B cell (primary cell): ENCODE measurements around the gene TMEM147. TPM values are rescaled to one million over a fixed set of nuclear protein-coding genes. Genes with fewer than 3 reads are reported as not detected.

Experiments
- ATAC-seq: fragments of 200-7000 bp; cut with Tn5 transposase; one replicate; pipeline ENCODE4 v1.10.0; 2021; ENCODE audit warnings: low read depth, mild to moderate bottlenecking, moderate number of reproducible peaks, moderate library complexity
- CTCF ChIA-PET: fragments of 350-600 bp; sonication (Branson Sonifier 250); formaldehyde crosslinking; loops from one replicate; lab custom pipeline; 2021; ENCODE audit warnings: antibody characterized with exemption, inconsistent platforms; lab: Charles Lee
- POLR2A ChIA-PET: fragments of 350-600 bp; sonication (Branson Sonifier 250); formaldehyde crosslinking; loops from one replicate; lab custom pipeline; 2021; ENCODE audit warnings: antibody characterized with exemption; lab: Charles Lee
- DNase-seq: peaks from one replicate; pipeline ENCODE4 v3.0.0; 2013
- H2AFZ ChIP-seq: 2 replicates; pipeline ENCODE4 v1.6.1; 2012; ENCODE audit warnings: mild to moderate bottlenecking, low read depth, low read length; ENCODE audit not compliant: insufficient read depth, poor library complexity, severe bottlenecking
- H3K27ac ChIP-seq, 2 donors: 1 replicate in 1 of 2; 2 replicates in 1 of 2; pipeline ENCODE4 v1.5.1; 2012 to 2013; ENCODE audit warnings: low read length in 2 of 2, mild to moderate bottlenecking in 2 of 2, moderate library complexity in 1 of 2
- H3K27me3 ChIP-seq, 4 experiments: fragments of 200-600 bp in 1 of 4; sonication (generic) in 1 of 4; replicated peaks in 1 of 4; 1 replicate in 2 of 4; 2 replicates in 2 of 4; pipeline versions ENCODE4 v1.6.1 to v1.7.0; 2013 to 2016; ENCODE audit warnings: low read length in 3 of 4, mild to moderate bottlenecking in 2 of 4, mixed read lengths in 1 of 4, moderate library complexity in 1 of 4; ENCODE audit not compliant: insufficient read depth in 4 of 4, control insufficient read depth in 3 of 4; ENCODE audit errors: control extremely low read depth in 1 of 4
- H3K36me3 ChIP-seq, 2 experiments: replicated peaks in 1 of 2; 1 replicate in 1 of 2; 2 replicates in 1 of 2; pipeline versions ENCODE4 v1.6.1 to v1.7.1; 2013; ENCODE audit warnings: low read length in 1 of 2; ENCODE audit not compliant: insufficient read depth in 2 of 2, control insufficient read depth in 1 of 2; ENCODE audit errors: control extremely low read depth in 1 of 2, extremely low read depth in 1 of 2
- H3K4me1 ChIP-seq, 2 donors: fragments of 200-600 bp in 1 of 2; sonication (generic) in 1 of 2; 1 replicate in 1 of 2; 2 replicates in 1 of 2; pipeline versions ENCODE4 v1.5.1 to v1.6.1; 2013 to 2017; ENCODE audit warnings: low read length in 2 of 2; ENCODE audit not compliant: control insufficient read depth in 2 of 2, insufficient read depth in 2 of 2
- H3K4me2 ChIP-seq: replicated peaks from 2 replicates; pipeline ENCODE3; 2012; ENCODE audit warnings: mild to moderate bottlenecking, low read depth, low read length; ENCODE audit not compliant: poor library complexity, severe bottlenecking
- H3K4me3 ChIP-seq, 5 experiments: fragments of 200-600 bp in 1 of 5; sonication (generic) in 1 of 5; 1 replicate in 3 of 5; 2 replicates in 2 of 5; pipeline versions ENCODE4 v1.5.1 to v1.7.0; 2011 to 2016; ENCODE audit warnings: low read length in 4 of 5, mild to moderate bottlenecking in 4 of 5, low read depth in 2 of 5, control low read depth in 1 of 5, moderate library complexity in 1 of 5; ENCODE audit not compliant: insufficient read depth in 1 of 5; ENCODE audit errors: control extremely low read depth in 1 of 5, extremely low read depth in 1 of 5
- H3K79me2 ChIP-seq: fragments of 200-600 bp; sonication (generic); one replicate; pipeline ENCODE4 v1.6.0; 2016; ENCODE audit warnings: low read length; ENCODE audit not compliant: control insufficient read depth, insufficient read depth
- H3K9ac ChIP-seq: fragments of 200-600 bp; sonication (generic); 2 replicates; pipeline ENCODE4 v1.6.1; 2017; ENCODE audit warnings: mild to moderate bottlenecking, low read length, moderate library complexity
- H3K9me3 ChIP-seq, 3 donors: one replicate each; pipeline versions ENCODE4 v1.6.1 to v1.7.1; 2013; ENCODE audit warnings: low read length in 2 of 3; ENCODE audit not compliant: control insufficient read depth in 2 of 3, insufficient read depth in 1 of 3; ENCODE audit errors: control extremely low read depth in 1 of 3
- H4K20me1 ChIP-seq: 2 replicates; pipeline ENCODE4 v1.6.0; 2012; ENCODE audit warnings: mild to moderate bottlenecking, low read length; ENCODE audit not compliant: insufficient read depth, control insufficient read depth, poor library complexity, severe bottlenecking
- H3K27ac Mint-ChIP-seq: one replicate; pipeline ENCODE4 v1.8.0; 2021; ENCODE audit warnings: mixed read lengths
- H3K27me3 Mint-ChIP-seq: one replicate; pipeline ENCODE4 v1.8.0; 2021; ENCODE audit warnings: mixed read lengths
- H3K4me1 Mint-ChIP-seq: one replicate; pipeline ENCODE4 v1.8.0; 2021; ENCODE audit warnings: mixed read lengths
- H3K4me3 Mint-ChIP-seq: one replicate; pipeline ENCODE4 v1.8.0; 2021; ENCODE audit warnings: mixed read lengths
- H3K9me3 Mint-ChIP-seq: one replicate; pipeline ENCODE4 v1.8.0; 2022; ENCODE audit warnings: mixed read lengths; ENCODE audit not compliant: insufficient read depth
- EZH2 ChIP-seq: IDR thresholded peaks from 2 replicates; pipeline ENCODE4 v1.6.1; 2012; ENCODE audit warnings: borderline replicate concordance, low read depth, mild to moderate bottlenecking, moderate library complexity, low read length; ENCODE audit not compliant: insufficient read depth, poor library complexity, severe bottlenecking
- WGBS: methylation state at CpG from one replicate; pipeline ENCODE4 v1.1.5; 2013; ENCODE audit warnings: missing lambda C conversion rate; ENCODE audit not compliant: insufficient coverage; 5-methylcytosine and 5-hydroxymethylcytosine counted together
- intact Hi-C: fragments of 100-400 bp; cut with micrococcal nuclease; formaldehyde crosslinking; loops from one replicate; pipeline ENCODE4 v1.10.0; 2022
- polyA plus RNA-seq: library from polyadenylated mRNA; depleted of rRNA; stranded (reverse); fragments of >200 nt; gene quantifications from 2 replicates; pipeline ENCODE4 v1.2.3, GENCODE V29; 2012
- total RNA-seq, 2 donors: library from RNA; stranded (reverse); fragments of 120-200 nt in 1 of 2; gene quantifications; 1 replicate in 1 of 2; 2 replicates in 1 of 2; pipeline versions ENCODE4 v1.2.3 to v1.2.4, GENCODE V29; 2013 to 2022
- TF ChIP-seq, protein P1 (sequence below): fragments of 200-600 bp; IDR thresholded peaks from one replicate; pipeline ENCODE4 v1.8.0; 2022; ENCODE audit warnings: antibody characterized with exemption, mild to moderate bottlenecking

Gene TMEM147
- total and polyA plus RNA-seq, 2 donors (not counting 1 experiment from before 2014, with no cell fraction given), result 39.8 to 68.9 TPM

DNA sequence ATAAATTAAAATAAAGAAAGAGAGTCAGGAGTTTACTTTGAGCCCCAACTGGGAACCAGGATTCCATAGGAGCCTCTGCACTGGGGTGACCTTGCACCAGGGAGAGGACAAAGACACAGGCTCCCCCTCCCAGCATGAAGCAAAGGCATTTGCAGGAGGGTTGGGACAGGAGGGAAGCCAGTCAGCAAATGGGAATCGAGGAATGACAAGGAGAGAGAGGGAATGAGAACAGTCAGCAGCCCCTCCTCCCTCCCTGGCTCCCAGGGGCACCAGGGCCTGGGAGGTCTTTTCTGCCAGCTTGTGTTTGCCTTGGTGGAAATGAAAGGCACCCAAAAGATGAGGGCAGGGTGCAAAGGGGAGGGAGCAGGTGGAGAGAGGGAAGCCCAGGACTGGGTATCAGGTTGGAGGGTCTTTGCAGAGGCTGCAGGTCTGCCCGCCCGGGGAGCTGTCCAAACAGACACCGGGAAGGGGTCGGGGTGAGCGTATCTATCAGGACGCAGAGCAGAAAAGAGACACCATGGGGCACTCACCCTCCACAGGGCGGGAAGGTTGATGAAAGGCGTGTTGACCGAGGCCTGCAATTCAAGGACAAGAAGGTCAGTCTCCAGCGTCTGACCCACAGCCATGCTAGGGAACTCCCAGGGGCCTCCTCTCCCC, 21.1 kb upstream of the TMEM147 start:
- intact Hi-C loops, result no loop called here
- H3K27ac Mint-ChIP-seq, result no peak overlapping the region
- H3K27me3 Mint-ChIP-seq, result peaks cover 41% of the 10 kb centered on the region
- H3K4me3 Mint-ChIP-seq, result no peak overlapping the region
- TF ChIP-seq, protein P1, sequence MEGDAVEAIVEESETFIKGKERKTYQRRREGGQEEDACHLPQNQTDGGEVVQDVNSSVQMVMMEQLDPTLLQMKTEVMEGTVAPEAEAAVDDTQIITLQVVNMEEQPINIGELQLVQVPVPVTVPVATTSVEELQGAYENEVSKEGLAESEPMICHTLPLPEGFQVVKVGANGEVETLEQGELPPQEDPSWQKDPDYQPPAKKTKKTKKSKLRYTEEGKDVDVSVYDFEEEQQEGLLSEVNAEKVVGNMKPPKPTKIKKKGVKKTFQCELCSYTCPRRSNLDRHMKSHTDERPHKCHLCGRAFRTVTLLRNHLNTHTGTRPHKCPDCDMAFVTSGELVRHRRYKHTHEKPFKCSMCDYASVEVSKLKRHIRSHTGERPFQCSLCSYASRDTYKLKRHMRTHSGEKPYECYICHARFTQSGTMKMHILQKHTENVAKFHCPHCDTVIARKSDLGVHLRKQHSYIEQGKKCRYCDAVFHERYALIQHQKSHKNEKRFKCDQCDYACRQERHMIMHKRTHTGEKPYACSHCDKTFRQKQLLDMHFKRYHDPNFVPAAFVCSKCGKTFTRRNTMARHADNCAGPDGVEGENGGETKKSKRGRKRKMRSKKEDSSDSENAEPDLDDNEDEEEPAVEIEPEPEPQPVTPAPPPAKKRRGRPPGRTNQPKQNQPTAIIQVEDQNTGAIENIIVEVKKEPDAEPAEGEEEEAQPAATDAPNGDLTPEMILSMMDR, result no peak
- no peak for TF ChIP-seq EZH2
- Histone ChIP-seq H3K9me3 (no peaks in the 10 kb centered on the region), H3K4me2 (no peak overlapping the region), H3K27me3 (peaks cover 0 to 18% (median 2%) of the 10 kb centered on the region in 4 experiments), H4K20me1 (no peaks in the 10 kb centered on the region), H3K36me3 (no peaks in the 10 kb centered on the region), H3K27ac (no peak overlapping the region), H3K9ac (no peak overlapping the region), H3K79me2 (no peaks in the 10 kb centered on the region), H3K4me1 (no peaks in the 10 kb centered on the region), H2AFZ (no peak overlapping the region), H3K4me3 (no peak overlapping the region)
- DNase-seq (no peak), ATAC-seq (no peak)
- no peaks in the 10 kb centered on the region for H3K9me3 Mint-ChIP-seq
- ChIA-PET CTCF (interaction anchor here (1.3 kb wide), 1 partner anchor 14 kb away, joined by 4 read pairs; no protein-coding TSS in a partner anchor), POLR2A (no interaction called here)
- WGBS, result 89% methylated on average over 11 of the region's 11 CpGs
- H3K4me1 Mint-ChIP-seq, result no peaks in the 10 kb centered on the region

DNA sequence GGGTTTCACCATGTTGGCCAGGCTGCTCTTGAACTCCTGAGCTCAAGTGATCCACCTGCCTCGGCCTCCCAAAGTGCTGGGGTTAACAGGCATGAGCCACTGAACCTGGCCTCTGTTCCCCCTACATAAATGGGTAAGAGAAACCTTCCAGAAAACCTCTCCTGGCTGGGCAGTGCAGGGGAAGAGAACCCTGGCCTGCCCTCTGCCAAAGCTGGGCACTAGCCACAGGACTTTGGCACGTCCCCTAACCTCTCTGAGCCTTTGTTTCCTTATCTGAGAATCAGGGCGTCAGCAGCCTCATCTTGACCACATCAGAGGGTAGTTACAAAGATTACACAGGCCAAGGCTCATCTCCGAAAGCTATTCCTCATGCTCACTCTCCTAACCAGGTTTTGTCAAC, 19.6 kb upstream of the TMEM147 start:
- H3K4me3 ChIP-seq, result no peak overlapping the region
- H3K79me2 ChIP-seq, result no peaks in the 10 kb centered on the region
- H3K27ac ChIP-seq, result no peak overlapping the region
- no peak overlapping the region for H3K9ac ChIP-seq
- WGBS, result 79% methylated on average over 4 of the region's 4 CpGs
- Mint-ChIP-seq H3K27ac (no peak overlapping the region), H3K27me3 (peaks cover 44% of the 10 kb centered on the region), H3K9me3 (no peaks in the 10 kb centered on the region), H3K4me3 (no peak overlapping the region), H3K4me1 (no peaks in the 10 kb centered on the region)
- no peaks in the 10 kb centered on the region for H3K9me3 ChIP-seq
- POLR2A ChIA-PET, result no interaction called here
- H3K27me3 ChIP-seq, result peaks cover 0 to 21% (median 4%) of the 10 kb centered on the region in 4 experiments
- H3K36me3 ChIP-seq, result no peaks in the 10 kb centered on the region
- TF ChIP-seq, protein P1, result no peak
- no peak for TF ChIP-seq EZH2
- no peak overlapping the region for H3K4me2 ChIP-seq
- no peak for ATAC-seq
- intact Hi-C loops, result no loop called here
- no peaks in the 10 kb centered on the region for H3K4me1 ChIP-seq
- DNase-seq, result no peak
- CTCF ChIA-PET, result interaction anchor here (1.1 kb wide), 1 partner anchor 16 kb away, joined by 3 read pairs; no protein-coding TSS in a partner anchor
- no peaks in the 10 kb centered on the region for H4K20me1 ChIP-seq
- H2AFZ ChIP-seq, result no peak overlapping the region
